GM19452 (cell line): Measurements from ENCODE around the gene MAP3K8.
"Not testable (repeated sequence)": the region's sequence is repeated elsewhere in the genome, so short reads cannot be mapped to it uniquely, and the experiment has no call there.

Experiments used
- ATAC-seq: cut with Tn5 transposase; IDR thresholded peaks from one replicate; pipeline ENCODE4 v1.9.1; 2021; ENCODE audit not compliant: unreplicated experiment

MAP3K8 gene

GRCh38 chr10:30445711-30446110, 11.7 kb downstream of the MAP3K8 start:
- no peak for ATAC-seq

GRCh38 chr10:30447125-30447799, 13.3 kb downstream of the MAP3K8 start:
- ATAC-seq, result no peak

GRCh38 chr10:30448092-30448491, 14.1 kb downstream of the MAP3K8 start:
- ATAC-seq, result no peak

GRCh38 chr10:30453764-30454527, 20.0 kb downstream of the MAP3K8 start:
- ATAC-seq, result no peak

- ATAC-seq, result no peak
These were observed 20.9 kb downstream of the MAP3K8 start for GRCh38 chr10:30454744-30455510.

GRCh38 chr10:30455816-30456215, 21.8 kb downstream of the MAP3K8 start:
- peak; percentile 52 for ATAC-seq

- ATAC-seq, result peak; percentile 82
These were observed 22.3 kb downstream of the MAP3K8 start for GRCh38 chr10:30456266-30456665.

GRCh38 chr10:30459283-30459682, 25.3 kb downstream of the MAP3K8 start:
- ATAC-seq, result no peak

- no peak for ATAC-seq
These were observed 26.1 kb downstream of the MAP3K8 start for GRCh38 chr10:30460121-30460520.

GRCh38 chr10:30462513-30462912, 28.5 kb downstream of the MAP3K8 start:
- ATAC-seq, result no peak

- ATAC-seq, result no peak
These were observed 30.0 kb downstream of the MAP3K8 start for GRCh38 chr10:30463944-30464451.

GRCh38 chr10:30464675-30465074, 30.7 kb downstream of the MAP3K8 start:
- ATAC-seq, result no peak

- no peak for ATAC-seq
These were observed 32.5 kb downstream of the MAP3K8 start for GRCh38 chr10:30466445-30466844.

- ATAC-seq, result peak; percentile 70
These were observed 33.8 kb downstream of the MAP3K8 start for GRCh38 chr10:30467651-30468338.

- no peak for ATAC-seq
These were observed 38.6 kb downstream of the MAP3K8 start for GRCh38 chr10:30472414-30473155.

GRCh38 chr10:30475515-30475914, 41.5 kb downstream of the MAP3K8 start:
- ATAC-seq, result not testable (repeated sequence)

- ATAC-seq, result no peak
These were observed 42.6 kb downstream of the MAP3K8 start for GRCh38 chr10:30476511-30477155.

- ATAC-seq, result not testable (repeated sequence)
These were observed 45.5 kb downstream of the MAP3K8 start for GRCh38 chr10:30479513-30479912.

- no peak for ATAC-seq
These were observed 47.6 kb downstream of the MAP3K8 start for GRCh38 chr10:30481603-30482002.

GRCh38 chr10:30488316-30488715, 54.3 kb downstream of the MAP3K8 start:
- ATAC-seq, result no peak
